HPDE6-E6E7 (cell line): ENCODE results near the gene HOMER2.

ENCODE experiments used
- DNase-seq: peaks from one replicate; pipeline ENCODE4 v3.0.0; 2011; ENCODE audit warnings: missing footprints; ENCODE audit errors: extremely low spot score

HOMER2 gene

DNA sequence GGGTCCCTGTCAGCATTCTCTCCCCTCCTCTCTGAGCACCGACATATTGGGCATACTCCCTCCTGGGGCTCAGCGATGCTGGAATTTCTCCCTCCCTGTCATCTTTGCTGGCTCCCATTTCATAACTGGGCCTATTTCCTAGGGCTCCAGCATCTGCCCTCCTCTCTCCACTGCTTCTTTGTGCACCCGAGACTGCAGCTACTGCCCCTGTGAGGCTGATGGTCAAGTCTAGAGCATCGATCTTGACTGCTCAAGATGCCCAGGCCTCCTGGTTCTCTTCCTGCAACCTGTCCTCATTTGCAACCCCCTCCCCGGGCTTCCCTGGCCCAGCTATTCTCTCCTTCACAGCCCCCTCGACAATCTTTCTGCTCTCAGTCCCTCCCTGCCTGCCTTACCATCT is 89.6 kb downstream of the HOMER2 start:
- DNase-seq, result no peak

GRCh38 chr15:82858932-82859331 is 93.6 kb downstream of the HOMER2 start:
- DNase-seq, result no peak

DNA sequence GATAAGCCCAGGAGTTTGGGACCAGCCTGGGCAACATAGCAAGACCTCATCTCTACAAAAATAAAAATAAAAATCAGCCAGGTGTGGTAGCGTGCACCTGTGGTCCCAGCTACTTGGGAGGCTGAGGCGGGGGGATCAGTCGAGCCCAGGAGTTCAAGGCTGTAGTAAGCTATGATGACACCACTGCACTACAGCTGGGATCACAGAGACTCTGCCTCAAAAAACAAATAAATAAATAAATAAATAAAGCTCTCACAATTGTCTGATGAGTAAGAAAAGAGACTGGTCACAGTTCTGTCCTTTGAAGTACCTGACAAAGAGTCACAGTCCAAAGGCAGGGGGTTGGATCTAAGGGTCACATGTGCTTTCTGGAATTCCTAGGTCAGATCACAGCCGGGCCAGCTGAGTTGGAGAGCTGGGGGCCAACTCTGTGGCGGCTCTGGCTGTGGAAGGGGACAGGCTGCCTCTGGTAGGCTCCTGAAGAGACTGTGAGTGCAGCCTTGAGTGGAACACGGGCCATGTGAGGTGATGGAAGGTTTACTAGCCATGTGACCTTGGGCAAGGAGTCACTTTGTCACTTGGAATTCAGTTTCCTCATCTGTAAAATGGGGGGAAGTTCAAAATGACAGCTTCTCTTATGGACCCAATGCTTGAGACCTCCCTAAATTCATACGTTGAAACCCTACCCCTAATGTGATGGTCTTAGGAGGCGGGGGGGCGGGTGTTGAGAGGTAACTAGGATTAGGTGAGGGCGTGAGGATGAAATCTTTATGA is 95.9 kb downstream of the HOMER2 start:
- DNase-seq, result no peak

- no peak for DNase-seq
Observed at GRCh38 chr15:82855286-82856100, 97.0 kb downstream of the HOMER2 start.

DNA sequence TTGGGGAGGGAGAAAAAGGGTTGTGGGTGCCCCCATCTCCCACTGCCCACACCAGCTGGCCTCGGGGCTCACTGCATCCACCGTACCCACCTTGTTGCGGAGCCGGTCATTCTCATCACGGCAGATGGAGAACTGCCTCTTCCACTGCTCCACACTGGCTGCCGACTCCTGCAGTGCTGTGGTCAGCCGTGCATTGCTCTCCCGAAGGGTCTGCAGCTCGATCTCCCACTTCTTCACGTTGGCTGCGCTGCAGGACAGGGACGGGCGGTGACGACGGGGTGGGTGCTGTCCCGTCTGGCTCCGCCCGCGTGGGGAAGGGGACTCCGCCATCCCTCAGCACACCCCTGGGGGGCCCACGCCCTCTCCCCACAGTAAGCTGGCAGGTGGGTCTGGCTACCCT is 98.0 kb downstream of the HOMER2 start:
- DNase-seq, result no peak

GRCh38 chr15:82852941-82853561 is 99.5 kb downstream of the HOMER2 start:
- DNase-seq, result no peak

DNA sequence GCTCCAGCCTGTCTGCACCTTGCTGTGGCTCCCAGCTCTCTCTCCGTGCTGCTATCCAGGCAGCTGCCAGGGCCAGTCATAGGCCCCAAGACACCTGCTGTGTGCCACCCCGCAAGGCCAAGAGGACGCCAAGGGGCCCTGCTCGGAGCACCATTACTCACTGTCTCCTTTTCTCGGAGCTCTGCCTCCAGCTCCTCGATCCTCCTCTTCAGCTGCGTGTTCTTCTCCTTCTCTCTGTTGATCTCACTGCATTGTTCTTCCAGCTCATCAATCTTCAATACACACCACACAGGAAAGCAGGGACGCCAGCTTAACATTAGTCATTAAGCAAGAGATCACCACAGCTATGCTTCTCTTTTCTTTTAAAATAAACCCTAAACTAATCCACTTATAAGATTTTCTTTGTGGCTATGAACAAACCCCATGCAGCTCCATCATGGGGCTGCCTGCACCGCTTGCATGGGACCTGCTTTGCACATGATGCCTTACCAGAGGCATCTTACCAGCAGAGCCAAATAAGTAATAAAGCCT is 100.5 kb downstream of the HOMER2 start:
- DNase-seq, result no peak

DNA sequence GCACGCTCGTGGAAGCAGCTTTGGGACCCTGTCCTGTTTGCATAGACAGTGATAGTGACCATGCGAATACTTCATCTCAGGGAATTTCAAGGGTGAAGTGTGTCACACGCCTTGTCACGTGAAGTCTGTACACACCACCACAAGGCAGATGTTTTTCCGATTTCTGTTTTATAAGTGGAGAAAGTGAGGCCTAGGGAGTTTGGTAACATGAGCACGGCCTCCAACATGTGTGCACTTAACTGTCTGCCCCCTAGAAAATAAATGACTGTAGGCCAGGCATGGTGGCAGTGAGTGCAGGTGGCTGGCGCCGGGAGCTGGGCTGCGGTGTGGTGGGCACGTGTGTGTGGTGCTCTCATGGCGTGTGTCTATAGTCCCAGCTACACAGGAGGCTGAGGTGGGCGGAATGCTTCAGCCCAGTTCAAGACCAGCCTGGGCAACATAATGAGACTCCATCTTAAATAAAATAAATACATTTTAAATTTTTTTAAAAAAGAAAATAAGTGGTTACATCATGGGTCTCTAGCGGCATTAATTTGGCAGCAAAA is 101.1 kb downstream of the HOMER2 start:
- no peak for DNase-seq

- no peak for DNase-seq
Observed at GRCh38 chr15:82850731-82851130, 101.8 kb downstream of the HOMER2 start.

GRCh38 chr15:82849556-82850512 is 102.7 kb downstream of the HOMER2 start:
- peak; percentile 54 for DNase-seq

DNA sequence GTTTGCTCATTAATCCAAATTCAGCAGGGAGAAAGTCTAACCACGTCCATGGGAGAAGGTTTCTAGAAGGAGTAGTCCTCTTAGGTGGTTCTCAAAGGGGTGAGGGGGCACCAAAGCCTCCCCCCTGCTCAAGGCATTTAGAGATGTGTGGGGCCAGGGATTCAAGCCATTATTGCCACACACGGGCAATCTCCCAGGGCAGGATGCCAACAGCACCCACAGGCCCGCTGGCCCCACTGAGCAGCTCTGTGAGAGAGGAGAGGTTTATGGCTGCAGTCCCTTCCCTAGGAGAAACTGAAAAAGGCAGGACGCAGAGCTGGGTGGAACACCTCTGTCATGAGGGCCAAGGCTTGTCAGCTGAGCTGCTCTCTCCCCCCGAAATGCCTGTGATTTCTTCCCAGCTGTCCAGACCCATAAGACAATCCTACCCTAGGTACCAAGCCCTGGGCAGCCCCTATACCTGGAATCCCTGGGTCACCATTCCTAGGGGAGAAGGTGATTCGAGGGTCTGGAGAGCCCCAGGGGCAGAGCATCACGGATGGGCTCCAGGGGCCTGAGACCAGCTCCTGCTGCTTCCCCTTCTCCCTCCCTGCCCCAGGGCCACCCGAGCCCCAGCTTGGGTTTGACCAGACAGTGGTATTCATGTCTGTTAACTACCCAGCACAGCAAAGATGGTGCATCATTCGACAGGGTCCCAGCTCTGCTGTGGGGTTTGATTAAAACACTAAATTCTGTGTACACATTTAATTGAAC is 104.1 kb downstream of the HOMER2 start:
- DNase-seq, result no peak

GRCh38 chr15:82847703-82848102 is 104.8 kb downstream of the HOMER2 start:
- no peak for DNase-seq

DNA sequence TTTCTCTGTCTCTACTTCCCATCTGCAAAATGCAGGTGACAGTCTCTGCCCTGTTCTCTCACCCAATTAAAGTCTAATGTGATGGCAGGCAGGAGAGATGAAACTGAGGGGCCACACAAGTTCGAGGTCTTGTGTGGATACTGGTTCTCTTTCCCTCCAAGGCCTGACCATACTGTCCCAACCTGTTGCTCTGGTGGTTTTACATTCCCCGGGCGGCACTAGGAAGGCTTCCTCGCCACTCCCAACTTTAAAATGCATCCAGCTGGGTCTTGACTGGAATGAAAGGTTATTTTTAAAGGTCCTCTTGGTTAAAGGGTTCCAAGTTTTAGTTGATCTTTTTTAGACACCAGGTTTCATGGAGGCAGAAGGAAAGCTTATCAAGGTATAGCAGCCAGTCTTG is 105.9 kb downstream of the HOMER2 start:
- no peak for DNase-seq

DNA sequence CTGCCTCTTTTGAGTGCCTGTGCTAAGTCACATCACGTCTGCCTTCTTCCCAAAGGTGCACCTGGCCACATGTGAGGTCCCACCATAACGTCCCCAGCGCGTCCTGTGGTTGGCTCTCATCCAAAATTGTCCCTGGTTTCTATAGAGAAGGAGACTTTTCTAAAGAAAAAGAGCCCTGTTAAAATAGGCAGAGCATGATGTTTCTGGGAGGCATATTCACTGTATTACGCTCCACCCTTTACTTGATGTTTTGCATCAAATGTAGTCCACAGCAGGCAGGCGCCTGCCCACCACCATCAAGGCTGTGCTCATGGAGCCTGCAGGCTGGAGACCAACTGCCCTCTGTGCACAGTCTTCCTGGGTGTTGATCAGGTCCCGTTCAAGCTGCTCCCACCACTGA is 106.8 kb downstream of the HOMER2 start:
- no peak for DNase-seq

DNA sequence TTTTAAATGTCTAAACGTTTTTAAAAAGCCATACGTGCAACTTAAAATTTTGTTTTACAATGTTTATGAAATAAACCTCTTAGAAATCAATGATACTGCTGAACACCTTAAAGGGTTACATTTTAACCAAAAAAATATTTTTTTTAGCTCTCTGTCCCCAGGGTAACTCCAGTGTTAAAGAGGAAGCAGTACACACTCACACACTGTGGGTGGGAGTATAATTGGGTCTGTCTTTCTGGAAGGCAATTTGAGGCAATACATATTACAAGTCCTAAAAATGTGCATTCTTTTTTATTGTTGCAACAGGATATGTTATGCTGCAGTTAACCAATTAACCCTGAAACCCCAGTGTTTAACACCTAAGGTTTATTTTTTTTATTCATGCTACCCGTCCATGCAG is 109.0 kb downstream of the HOMER2 start:
- DNase-seq, result no peak

DNA sequence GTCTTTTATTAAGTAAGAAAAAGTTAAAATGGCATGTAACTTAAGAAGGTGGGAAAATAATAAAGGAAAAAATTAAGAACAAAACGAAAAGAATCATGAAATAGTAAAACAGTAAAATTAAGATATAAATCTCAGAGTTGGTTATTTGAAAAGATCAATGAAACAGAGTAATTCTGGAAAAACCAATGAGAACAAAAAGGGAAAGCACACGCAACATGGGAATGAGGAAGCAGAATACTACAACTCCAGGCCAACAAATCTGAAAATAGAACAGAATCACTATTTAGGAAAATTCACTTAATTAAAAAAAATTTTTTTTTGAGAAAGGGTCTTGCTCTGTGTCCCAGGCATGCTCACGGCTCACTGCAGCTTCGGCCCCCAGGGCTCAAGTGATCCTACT is 112.4 kb downstream of the HOMER2 start:
- DNase-seq, result no peak

- no peak for DNase-seq
Observed at GRCh38 chr15:82839136-82839535, 113.4 kb downstream of the HOMER2 start.

DNA sequence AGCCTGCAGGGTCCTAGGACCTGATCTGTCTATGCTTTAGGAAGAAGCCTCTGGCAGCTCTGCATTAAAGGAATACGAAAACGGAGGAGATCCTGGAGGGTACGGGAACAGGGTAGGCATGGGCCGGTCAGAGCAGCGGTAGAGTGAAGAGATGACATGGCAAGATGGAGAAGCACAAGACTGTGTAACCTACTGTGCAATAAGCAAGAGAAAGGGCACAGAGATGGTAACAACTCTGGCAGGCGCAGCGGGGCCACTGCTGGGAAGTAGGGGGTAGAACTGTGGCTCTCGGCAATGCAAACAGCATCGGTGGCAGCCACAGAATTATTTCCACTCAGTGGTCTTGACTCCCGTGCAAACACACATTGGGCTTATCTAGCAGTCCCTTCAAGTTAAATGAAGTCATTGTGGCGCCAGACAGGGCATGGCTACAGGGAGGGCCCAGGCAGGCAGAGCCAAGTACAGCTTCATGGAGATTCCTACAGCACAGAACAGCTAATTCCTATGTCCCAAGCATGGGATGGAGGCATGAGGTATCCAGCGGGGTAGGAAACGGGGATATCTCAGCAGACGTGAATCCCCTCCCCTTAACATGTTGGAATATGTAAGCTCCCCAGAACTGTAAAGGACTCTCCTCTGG is 114.3 kb downstream of the HOMER2 start:
- no peak for DNase-seq

DNA sequence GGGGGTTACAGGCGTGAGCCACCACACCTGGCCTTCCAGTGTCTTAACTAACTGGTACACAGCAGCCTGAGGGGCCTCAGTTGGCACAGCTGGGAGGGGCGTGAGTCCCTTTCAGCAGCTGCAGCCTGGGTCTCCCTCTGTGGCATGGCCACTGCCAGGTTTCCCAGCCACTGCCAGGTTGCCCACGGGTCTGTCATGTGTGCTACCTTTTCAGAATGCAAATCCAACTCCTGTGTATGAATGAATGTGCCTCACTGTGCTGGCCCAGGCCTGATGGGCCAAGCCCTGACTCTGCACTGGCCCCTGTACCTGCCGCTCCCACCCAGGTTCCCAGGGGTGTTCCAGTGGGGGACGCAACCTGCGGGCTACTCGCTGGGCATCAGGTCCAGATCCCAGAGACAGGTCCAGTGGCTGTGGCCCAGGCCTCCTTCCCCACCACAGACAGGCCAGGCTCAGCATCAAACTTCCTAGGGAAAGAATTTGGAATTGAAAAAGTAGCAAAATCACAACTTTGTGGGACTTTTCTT is 117.1 kb downstream of the HOMER2 start:
- no peak for DNase-seq

GRCh38 chr15:82833362-82833682 is 119.2 kb downstream of the HOMER2 start:
- DNase-seq, result no peak
